HEK293 (cell line): ENCODE measurements around the gene DPYSL3.

ENCODE experiments used
- CTCF ChIA-PET: fragments of 350-600 bp; formaldehyde crosslinking; extraction: SDS; loops from one replicate; lab custom pipeline; 2021; ENCODE audit warnings: antibody characterized with exemption; lab: Yijun Ruan, JAX
- POLR2A ChIA-PET: fragments of 300-600 bp; formaldehyde crosslinking; extraction: SDS; loops from one replicate; lab custom pipeline; 2020; ENCODE audit warnings: antibody characterized with exemption, inconsistent platforms; lab: Yijun Ruan, JAX
- H3K27ac ChIP-seq: fragments of 200-500 bp; sonication (Bioruptor generic); 2 replicates; pipeline ENCODE4 v1.5.1; 2014; ENCODE audit warnings: low read depth, low read length, control low read depth, inconsistent platforms; ENCODE audit errors: extremely low read depth
- H3K36me3 ChIP-seq, 2 experiments: fragments of 200-500 bp in 1 of 2; sonication (Bioruptor generic) in 1 of 2; 1 replicate in 1 of 2; 2 replicates in 1 of 2; pipeline ENCODE4 v1.5.1; 2014 to 2017; ENCODE audit warnings: inconsistent platforms in 2 of 2, low read length in 2 of 2; ENCODE audit not compliant: control insufficient read depth in 2 of 2, insufficient read depth in 1 of 2
- H3K4me1 ChIP-seq: fragments of 200-500 bp; sonication (Bioruptor generic); 2 replicates; pipeline ENCODE4 v1.5.1; 2014; ENCODE audit warnings: mild to moderate bottlenecking, low read length, inconsistent platforms; ENCODE audit not compliant: control insufficient read depth, insufficient read depth
- H3K4me3 ChIP-seq: 2 replicates; pipeline ENCODE4 v1.5.1; 2011; ENCODE audit warnings: low read depth, mild to moderate bottlenecking, control low read depth, low read length, moderate library complexity
- H3K9me3 ChIP-seq: fragments of 200-500 bp; sonication (Bioruptor generic); 2 replicates; pipeline ENCODE4 v1.5.1; 2014; ENCODE audit warnings: low read depth, low read length, inconsistent platforms; ENCODE audit not compliant: control insufficient read depth, insufficient read depth
- IKZF3 ChIP-seq: fragments of 450-650 bp; IDR thresholded peaks from 2 replicates; pipeline ENCODE4 v1.5.0; 2018; ENCODE audit warnings: missing biosample characterization, mild to moderate bottlenecking, missing genetic modification characterization, moderate library complexity
- MEIS1 ChIP-seq: sonication (generic); formaldehyde crosslinking; IDR thresholded peaks from 2 replicates; pipeline ENCODE4 v1.8.1; 2022; ENCODE audit warnings: missing genetic modification reagents, mild to moderate bottlenecking, borderline replicate concordance
- ZIC2 ChIP-seq: fragments of 450-650 bp; formaldehyde crosslinking; IDR thresholded peaks from 2 replicates; pipeline ENCODE4 v1.5.1; 2016; ENCODE audit warnings: missing biosample characterization, missing genetic modification characterization
- ZNF155 ChIP-seq: fragments of 450-650 bp; formaldehyde crosslinking; IDR thresholded peaks from 2 replicates; pipeline ENCODE4 v1.5.1; 2016; ENCODE audit warnings: missing biosample characterization, missing genetic modification characterization
- ZNF202 ChIP-seq: fragments of 450-650 bp; formaldehyde crosslinking; IDR thresholded peaks from 2 replicates; pipeline ENCODE4 v1.5.1; 2016; ENCODE audit warnings: missing biosample characterization, missing genetic modification characterization, borderline replicate concordance
- ZNF394 ChIP-seq: fragments of 450-650 bp; formaldehyde crosslinking; IDR thresholded peaks from 2 replicates; pipeline ENCODE4 v1.5.1; 2016; ENCODE audit warnings: missing biosample characterization, missing genetic modification characterization, mild to moderate bottlenecking, moderate library complexity, borderline replicate concordance
- ZNF544 ChIP-seq: fragments of 450-650 bp; formaldehyde crosslinking; IDR thresholded peaks from 2 replicates; pipeline ENCODE4 v1.5.0; 2017; ENCODE audit warnings: missing biosample characterization, missing genetic modification characterization
- ZNF785 ChIP-seq: fragments of 450-650 bp; formaldehyde crosslinking; IDR thresholded peaks from 2 replicates; pipeline ENCODE4 v1.5.1; 2016; ENCODE audit warnings: missing biosample characterization, missing genetic modification characterization
- TF ChIP-seq, protein P1 (sequence below): fragments of 450-650 bp; formaldehyde crosslinking; IDR thresholded peaks from 2 replicates; pipeline ENCODE4 v1.5.1; 2016; ENCODE audit warnings: missing biosample characterization, missing genetic modification characterization
- TF ChIP-seq, protein P2 (sequence below): fragments of 450-650 bp; formaldehyde crosslinking; IDR thresholded peaks from 2 replicates; pipeline ENCODE4 v1.5.1; 2016; ENCODE audit warnings: missing biosample characterization, missing genetic modification characterization
- TF ChIP-seq, protein P3 (sequence below): fragments of 450-650 bp; formaldehyde crosslinking; IDR thresholded peaks from 2 replicates; pipeline ENCODE4 v1.5.1; 2017; ENCODE audit warnings: missing biosample characterization, missing genetic modification characterization
- TF ChIP-seq, protein P4 (sequence below): fragments of 450-650 bp; formaldehyde crosslinking; IDR thresholded peaks from 2 replicates; pipeline ENCODE4; 2016; ENCODE audit warnings: missing biosample characterization, missing genetic modification characterization
- TF ChIP-seq, protein P5 (sequence below): fragments of 450-650 bp; IDR thresholded peaks from 2 replicates; pipeline ENCODE4 v1.5.1; 2018; ENCODE audit warnings: missing biosample characterization, mild to moderate bottlenecking, missing genetic modification characterization
- TF ChIP-seq, protein P6 (sequence below): fragments of 450-650 bp; formaldehyde crosslinking; conservative IDR thresholded peaks from 2 replicates; pipeline ENCODE4 v1.5.1; 2016; ENCODE audit warnings: low read depth, missing biosample characterization, missing genetic modification characterization
- TF ChIP-seq, protein P7 (sequence below): fragments of 450-650 bp; formaldehyde crosslinking; IDR thresholded peaks from 2 replicates; pipeline ENCODE4 v1.5.1; 2016; ENCODE audit warnings: missing biosample characterization, missing genetic modification characterization, low read depth
- TF ChIP-seq, protein P8 (sequence below): fragments of 450-650 bp; formaldehyde crosslinking; IDR thresholded peaks from 2 replicates; pipeline ENCODE4 v1.5.1; 2016; ENCODE audit warnings: missing biosample characterization, missing genetic modification characterization

The DPYSL3 gene

DNA sequence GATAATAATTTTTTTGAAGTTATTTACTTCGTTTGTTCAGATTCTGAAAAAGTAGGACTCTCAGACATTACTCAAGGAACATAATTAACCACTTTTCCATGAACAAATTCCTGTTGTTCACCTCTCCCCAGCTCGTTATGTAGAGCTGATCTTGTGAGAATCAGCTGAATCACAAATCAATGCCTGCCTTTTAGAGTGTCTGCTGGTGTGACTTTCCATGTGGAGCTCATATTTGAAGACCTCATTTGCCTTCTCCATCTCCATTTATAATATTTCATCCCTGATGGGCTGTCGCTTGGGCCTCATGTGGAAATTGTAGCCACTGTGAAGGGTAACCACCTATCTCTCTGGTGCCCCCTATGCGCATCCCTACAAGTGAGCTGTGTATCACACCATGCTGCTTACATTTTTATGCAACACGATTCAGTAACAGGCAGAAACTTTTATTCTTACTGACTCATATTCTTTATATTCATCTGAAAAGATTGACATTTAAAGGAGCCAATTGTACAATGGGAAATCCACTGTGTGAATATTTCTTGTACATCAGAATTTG lies 163.8 kb downstream of the DPYSL3 start:
- POLR2A ChIA-PET: no interaction called here

More for the DNA sequence above, 163.8 kb downstream of the DPYSL3 start:
- H3K9me3 ChIP-seq: no peaks in the 10 kb centered on the region
- TF ChIP-seq ZNF202 (tag by site-specific recombination): no peak
- TF ChIP-seq, protein P1, sequence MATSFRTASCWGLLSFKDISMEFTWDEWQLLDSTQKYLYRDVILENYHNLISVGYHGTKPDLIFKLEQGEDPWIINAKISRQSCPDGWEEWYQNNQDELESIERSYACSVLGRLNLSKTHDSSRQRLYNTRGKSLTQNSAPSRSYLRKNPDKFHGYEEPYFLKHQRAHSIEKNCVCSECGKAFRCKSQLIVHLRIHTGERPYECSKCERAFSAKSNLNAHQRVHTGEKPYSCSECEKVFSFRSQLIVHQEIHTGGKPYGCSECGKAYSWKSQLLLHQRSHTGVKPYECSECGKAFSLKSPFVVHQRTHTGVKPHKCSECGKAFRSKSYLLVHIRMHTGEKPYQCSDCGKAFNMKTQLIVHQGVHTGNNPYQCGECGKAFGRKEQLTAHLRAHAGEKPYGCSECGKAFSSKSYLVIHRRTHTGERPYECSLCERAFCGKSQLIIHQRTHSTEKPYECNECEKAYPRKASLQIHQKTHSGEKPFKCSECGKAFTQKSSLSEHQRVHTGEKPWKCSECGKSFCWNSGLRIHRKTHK (tag by site-specific recombination): no peak
- TF ChIP-seq MEIS1 (CRISPR knock-in tag): no peak
- TF ChIP-seq, protein P2, sequence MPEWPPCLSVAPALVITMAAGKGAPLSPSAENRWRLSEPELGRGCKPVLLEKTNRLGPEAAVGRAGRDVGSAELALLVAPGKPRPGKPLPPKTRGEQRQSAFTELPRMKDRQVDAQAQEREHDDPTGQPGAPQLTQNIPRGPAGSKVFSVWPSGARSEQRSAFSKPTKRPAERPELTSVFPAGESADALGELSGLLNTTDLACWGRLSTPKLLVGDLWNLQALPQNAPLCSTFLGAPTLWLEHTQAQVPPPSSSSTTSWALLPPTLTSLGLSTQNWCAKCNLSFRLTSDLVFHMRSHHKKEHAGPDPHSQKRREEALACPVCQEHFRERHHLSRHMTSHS (tag by site-specific recombination): no peak
- no peak for TF ChIP-seq ZNF544 (tag by site-specific recombination)
- TF ChIP-seq ZNF394 (tag by site-specific recombination): no peak
- TF ChIP-seq, protein P3, sequence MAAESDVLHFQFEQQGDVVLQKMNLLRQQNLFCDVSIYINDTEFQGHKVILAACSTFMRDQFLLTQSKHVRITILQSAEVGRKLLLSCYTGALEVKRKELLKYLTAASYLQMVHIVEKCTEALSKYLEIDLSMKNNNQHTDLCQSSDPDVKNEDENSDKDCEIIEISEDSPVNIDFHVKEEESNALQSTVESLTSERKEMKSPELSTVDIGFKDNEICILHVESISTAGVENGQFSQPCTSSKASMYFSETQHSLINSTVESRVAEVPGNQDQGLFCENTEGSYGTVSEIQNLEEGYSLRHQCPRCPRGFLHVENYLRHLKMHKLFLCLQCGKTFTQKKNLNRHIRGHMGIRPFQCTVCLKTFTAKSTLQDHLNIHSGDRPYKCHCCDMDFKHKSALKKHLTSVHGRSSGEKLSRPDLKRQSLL (tag by site-specific recombination): no peak
- no peak for TF ChIP-seq ZNF155 (tag by site-specific recombination)
- no peak for TF ChIP-seq ZIC2 (tag by site-specific recombination)
- TF ChIP-seq, protein P4, sequence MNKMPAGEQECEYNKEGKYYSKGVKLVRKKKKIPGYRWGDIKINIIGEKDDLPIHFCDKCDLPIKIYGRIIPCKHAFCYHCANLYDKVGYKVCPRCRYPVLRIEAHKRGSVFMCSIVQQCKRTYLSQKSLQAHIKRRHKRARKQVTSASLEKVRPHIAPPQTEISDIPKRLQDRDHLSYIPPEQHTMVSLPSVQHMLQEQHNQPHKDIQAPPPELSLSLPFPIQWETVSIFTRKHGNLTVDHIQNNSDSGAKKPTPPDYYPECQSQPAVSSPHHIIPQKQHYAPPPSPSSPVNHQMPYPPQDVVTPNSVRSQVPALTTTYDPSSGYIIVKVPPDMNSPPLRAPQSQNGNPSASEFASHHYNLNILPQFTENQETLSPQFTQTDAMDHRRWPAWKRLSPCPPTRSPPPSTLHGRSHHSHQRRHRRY (tag by site-specific recombination): no peak
- TF ChIP-seq, protein P5, sequence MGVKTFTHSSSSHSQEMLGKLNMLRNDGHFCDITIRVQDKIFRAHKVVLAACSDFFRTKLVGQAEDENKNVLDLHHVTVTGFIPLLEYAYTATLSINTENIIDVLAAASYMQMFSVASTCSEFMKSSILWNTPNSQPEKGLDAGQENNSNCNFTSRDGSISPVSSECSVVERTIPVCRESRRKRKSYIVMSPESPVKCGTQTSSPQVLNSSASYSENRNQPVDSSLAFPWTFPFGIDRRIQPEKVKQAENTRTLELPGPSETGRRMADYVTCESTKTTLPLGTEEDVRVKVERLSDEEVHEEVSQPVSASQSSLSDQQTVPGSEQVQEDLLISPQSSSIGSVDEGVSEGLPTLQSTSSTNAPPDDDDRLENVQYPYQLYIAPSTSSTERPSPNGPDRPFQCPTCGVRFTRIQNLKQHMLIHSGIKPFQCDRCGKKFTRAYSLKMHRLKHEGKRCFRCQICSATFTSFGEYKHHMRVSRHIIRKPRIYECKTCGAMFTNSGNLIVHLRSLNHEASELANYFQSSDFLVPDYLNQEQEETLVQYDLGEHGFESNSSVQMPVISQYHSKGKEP: no peak
- TF ChIP-seq ZNF785 (tag by site-specific recombination): no peak
- TF ChIP-seq IKZF3: no peak
- TF ChIP-seq, protein P6, sequence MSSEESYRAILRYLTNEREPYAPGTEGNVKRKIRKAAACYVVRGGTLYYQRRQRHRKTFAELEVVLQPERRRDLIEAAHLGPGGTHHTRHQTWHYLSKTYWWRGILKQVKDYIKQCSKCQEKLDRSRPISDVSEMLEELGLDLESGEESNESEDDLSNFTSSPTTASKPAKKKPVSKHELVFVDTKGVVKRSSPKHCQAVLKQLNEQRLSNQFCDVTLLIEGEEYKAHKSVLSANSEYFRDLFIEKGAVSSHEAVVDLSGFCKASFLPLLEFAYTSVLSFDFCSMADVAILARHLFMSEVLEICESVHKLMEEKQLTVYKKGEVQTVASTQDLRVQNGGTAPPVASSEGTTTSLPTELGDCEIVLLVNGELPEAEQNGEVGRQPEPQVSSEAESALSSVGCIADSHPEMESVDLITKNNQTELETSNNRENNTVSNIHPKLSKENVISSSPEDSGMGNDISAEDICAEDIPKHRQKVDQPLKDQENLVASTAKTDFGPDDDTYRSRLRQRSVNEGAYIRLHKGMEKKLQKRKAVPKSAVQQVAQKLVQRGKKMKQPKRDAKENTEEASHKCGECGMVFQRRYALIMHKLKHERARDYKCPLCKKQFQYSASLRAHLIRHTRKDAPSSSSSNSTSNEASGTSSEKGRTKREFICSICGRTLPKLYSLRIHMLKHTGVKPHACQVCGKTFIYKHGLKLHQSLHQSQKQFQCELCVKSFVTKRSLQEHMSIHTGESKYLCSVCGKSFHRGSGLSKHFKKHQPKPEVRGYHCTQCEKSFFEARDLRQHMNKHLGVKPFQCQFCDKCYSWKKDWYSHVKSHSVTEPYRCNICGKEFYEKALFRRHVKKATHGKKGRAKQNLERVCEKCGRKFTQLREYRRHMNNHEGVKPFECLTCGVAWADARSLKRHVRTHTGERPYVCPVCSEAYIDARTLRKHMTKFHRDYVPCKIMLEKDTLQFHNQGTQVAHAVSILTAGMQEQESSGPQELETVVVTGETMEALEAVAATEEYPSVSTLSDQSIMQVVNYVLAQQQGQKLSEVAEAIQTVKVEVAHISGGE (tag by site-specific recombination): no peak
- TF ChIP-seq, protein P7, sequence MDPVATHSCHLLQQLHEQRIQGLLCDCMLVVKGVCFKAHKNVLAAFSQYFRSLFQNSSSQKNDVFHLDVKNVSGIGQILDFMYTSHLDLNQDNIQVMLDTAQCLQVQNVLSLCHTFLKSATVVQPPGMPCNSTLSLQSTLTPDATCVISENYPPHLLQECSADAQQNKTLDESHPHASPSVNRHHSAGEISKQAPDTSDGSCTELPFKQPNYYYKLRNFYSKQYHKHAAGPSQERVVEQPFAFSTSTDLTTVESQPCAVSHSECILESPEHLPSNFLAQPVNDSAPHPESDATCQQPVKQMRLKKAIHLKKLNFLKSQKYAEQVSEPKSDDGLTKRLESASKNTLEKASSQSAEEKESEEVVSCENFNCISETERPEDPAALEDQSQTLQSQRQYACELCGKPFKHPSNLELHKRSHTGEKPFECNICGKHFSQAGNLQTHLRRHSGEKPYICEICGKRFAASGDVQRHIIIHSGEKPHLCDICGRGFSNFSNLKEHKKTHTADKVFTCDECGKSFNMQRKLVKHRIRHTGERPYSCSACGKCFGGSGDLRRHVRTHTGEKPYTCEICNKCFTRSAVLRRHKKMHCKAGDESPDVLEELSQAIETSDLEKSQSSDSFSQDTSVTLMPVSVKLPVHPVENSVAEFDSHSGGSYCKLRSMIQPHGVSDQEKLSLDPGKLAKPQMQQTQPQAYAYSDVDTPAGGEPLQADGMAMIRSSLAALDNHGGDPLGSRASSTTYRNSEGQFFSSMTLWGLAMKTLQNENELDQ (tag by site-specific recombination): no peak
- TF ChIP-seq, protein P8, sequence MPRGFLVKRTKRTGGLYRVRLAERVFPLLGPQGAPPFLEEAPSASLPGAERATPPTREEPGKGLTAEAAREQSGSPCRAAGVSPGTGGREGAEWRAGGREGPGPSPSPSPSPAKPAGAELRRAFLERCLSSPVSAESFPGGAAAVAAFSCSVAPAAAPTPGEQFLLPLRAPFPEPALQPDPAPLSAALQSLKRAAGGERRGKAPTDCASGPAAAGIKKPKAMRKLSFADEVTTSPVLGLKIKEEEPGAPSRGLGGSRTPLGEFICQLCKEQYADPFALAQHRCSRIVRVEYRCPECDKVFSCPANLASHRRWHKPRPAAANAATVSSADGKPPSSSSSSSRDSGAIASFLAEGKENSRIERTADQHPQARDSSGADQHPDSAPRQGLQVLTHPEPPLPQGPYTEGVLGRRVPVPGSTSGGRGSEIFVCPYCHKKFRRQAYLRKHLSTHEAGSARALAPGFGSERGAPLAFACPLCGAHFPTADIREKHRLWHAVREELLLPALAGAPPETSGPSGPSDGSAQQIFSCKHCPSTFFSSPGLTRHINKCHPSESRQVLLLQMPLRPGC (tag by site-specific recombination): no peak
- no peak overlapping the region for H3K4me3 ChIP-seq
- no peaks in the 10 kb centered on the region for H3K4me1 ChIP-seq
- no peak overlapping the region for H3K27ac ChIP-seq
- H3K36me3 ChIP-seq: no peaks in the 10 kb centered on the region
- CTCF ChIA-PET: no interaction called here
